H1 (cell line): ENCODE data around the gene CDK10. TPM values are rescaled to one million over a fixed set of nuclear protein-coding genes. Genes with fewer than 3 reads are reported as not detected.

Experiments used
- CBX5 ChIP-seq: fragments of 300-800, 300-1000 bp; sonication (generic); IDR thresholded peaks from 2 replicates; pipeline ENCODE4 v1.7.1; 2016; ENCODE audit warnings: antibody characterized with exemption, low read length, low read depth
- CHD2 ChIP-seq: IDR thresholded peaks from 2 replicates; pipeline ENCODE4 v1.6.1; 2012; ENCODE audit warnings: low read length, improper control_type of control experiment
- CHD7 ChIP-seq: fragments of 300-600 bp; sonication (generic); IDR thresholded peaks from 2 replicates; pipeline ENCODE4 v1.7.1; 2012; ENCODE audit warnings: low read length, moderate library complexity, mild to moderate bottlenecking, inconsistent platforms; ENCODE audit not compliant: insufficient replicate concordance
- CREB1 ChIP-seq: IDR thresholded peaks from 2 replicates; pipeline ENCODE4 v1.6.1; 2012; ENCODE audit warnings: inconsistent platforms
- SP2 ChIP-seq: IDR thresholded peaks from 2 replicates; pipeline ENCODE4 v1.6.1; 2012; ENCODE audit warnings: mild to moderate bottlenecking, low read length, inconsistent platforms
- SRF ChIP-seq: IDR thresholded peaks from 2 replicates; pipeline ENCODE4 v1.6.1; 2011; ENCODE audit warnings: mild to moderate bottlenecking, low read depth, low read length, moderate library complexity
- polyA plus RNA-seq, 7 experiments: library from polyadenylated mRNA; depleted of rRNA in 3 of 7; stranded (reverse) in 5 of 7; unstranded in 2 of 7; fragments of >200 nt in 5 of 7; fragments of 200-250 nt in 2 of 7; gene quantifications; 1 replicate in 5 of 7; 2 replicates in 1 of 7; 4 replicates in 1 of 7; pipeline versions ENCODE4 v1.2.1 to v1.2.3, GENCODE V29; 2011 to 2013; ENCODE audit warnings: missing spikeins in 2 of 7, mixed read lengths in 2 of 7
- total RNA-seq: library from RNA; stranded (reverse); fragmentation: NEBNext Ultra II Directional; extraction: Animal tissue kit (Norgen Biotek cat#: 25700); gene quantifications from 2 replicates; pipeline ENCODE4 v1.2.1, GENCODE V29; 2021

CDK10 gene
- total and polyA plus RNA-seq, 2 of the 8 experiments (the other 6 are each of a cell fraction or from before 2014, with no cell fraction given), result 49.5 to 83.9 TPM

GRCh38 chr16:89678258-89678657 lies 8.2 kb upstream of the CDK10 start (continued):
- no peak for TF ChIP-seq CHD7
- no peak for TF ChIP-seq SRF
- TF ChIP-seq CHD2, result no peak
- TF ChIP-seq CREB1, result no peak
- no peak for TF ChIP-seq CBX5
- TF ChIP-seq SP2, result no peak
